Progenitor cell of endocrine pancreas (in vitro differentiated cells): ENCODE measurements around the gene FALEC. TPM values are rescaled to one million over a fixed set of nuclear protein-coding genes. Genes with fewer than 3 reads are reported as not detected.

ENCODE experiments used
- DNase-seq: peaks from one replicate; pipeline ENCODE4 v3.0.0; 2021; ENCODE audit warnings: low spot score; ENCODE audit not compliant: unreplicated experiment
- H3K27ac Mint-ChIP-seq: 2 replicates; pipeline ENCODE4 v1.8.0; 2021; ENCODE audit warnings: mild to moderate bottlenecking, moderate library complexity, mixed read lengths
- H3K27me3 Mint-ChIP-seq: 2 replicates; pipeline ENCODE4 v1.8.0; 2021; ENCODE audit warnings: mixed read lengths
- H3K36me3 Mint-ChIP-seq: 2 replicates; pipeline ENCODE4 v1.8.0; 2022; ENCODE audit warnings: mixed read lengths; ENCODE audit not compliant: insufficient read depth
- H3K4me1 Mint-ChIP-seq: 2 replicates; pipeline ENCODE4 v1.8.0; 2021; ENCODE audit warnings: low read depth, mixed read lengths
- H3K4me3 Mint-ChIP-seq: 2 replicates; pipeline ENCODE4 v1.8.0; 2021; ENCODE audit warnings: low read depth, mild to moderate bottlenecking, moderate library complexity, mixed read lengths
- H3K9me3 Mint-ChIP-seq: 2 replicates; pipeline ENCODE4 v1.8.0; 2021; ENCODE audit warnings: low read depth, mixed read lengths
- total RNA-seq: library from RNA; stranded (reverse); gene quantifications from 2 replicates; pipeline ENCODE4 v1.2.1, GENCODE V29; 2021
- TF ChIP-seq, protein P1 (sequence below): fragments of 200-600 bp; sonication (generic); IDR thresholded peaks from one replicate; pipeline ENCODE4 v1.5.0; 2021; ENCODE audit warnings: antibody characterized with exemption, mild to moderate bottlenecking; ENCODE audit not compliant: unreplicated experiment

FALEC gene
- total RNA-seq, 1 donor from 2014 or later = 0.57 TPM

DNA sequence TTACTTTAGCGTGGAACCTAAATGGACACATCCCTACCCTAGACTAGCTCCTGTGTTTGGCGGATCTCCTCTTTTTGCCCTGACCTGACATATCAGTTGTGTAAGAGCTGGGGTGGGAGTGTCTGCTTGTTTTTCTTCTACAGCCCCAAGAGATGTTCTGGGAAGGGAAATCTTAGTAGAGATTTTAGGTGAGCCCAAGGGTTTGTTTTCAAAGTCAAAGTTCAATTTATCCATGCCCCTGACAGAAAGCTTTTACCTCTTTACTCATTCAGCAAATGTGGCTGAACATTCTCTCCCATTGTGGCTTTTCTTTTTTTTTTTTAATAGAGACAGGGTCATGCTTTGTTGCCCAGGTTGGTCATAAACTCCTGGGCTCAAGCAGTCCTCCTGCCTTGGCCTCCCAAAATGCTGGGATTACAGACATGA is 35.6 kb upstream of the FALEC start:
- H3K36me3 Mint-ChIP-seq = no peaks in the 10 kb centered on the region
- DNase-seq = no peak
- no peak overlapping the region for H3K27ac Mint-ChIP-seq
- H3K4me1 Mint-ChIP-seq = peaks cover 14% of the 10 kb centered on the region
- TF ChIP-seq, protein P1, sequence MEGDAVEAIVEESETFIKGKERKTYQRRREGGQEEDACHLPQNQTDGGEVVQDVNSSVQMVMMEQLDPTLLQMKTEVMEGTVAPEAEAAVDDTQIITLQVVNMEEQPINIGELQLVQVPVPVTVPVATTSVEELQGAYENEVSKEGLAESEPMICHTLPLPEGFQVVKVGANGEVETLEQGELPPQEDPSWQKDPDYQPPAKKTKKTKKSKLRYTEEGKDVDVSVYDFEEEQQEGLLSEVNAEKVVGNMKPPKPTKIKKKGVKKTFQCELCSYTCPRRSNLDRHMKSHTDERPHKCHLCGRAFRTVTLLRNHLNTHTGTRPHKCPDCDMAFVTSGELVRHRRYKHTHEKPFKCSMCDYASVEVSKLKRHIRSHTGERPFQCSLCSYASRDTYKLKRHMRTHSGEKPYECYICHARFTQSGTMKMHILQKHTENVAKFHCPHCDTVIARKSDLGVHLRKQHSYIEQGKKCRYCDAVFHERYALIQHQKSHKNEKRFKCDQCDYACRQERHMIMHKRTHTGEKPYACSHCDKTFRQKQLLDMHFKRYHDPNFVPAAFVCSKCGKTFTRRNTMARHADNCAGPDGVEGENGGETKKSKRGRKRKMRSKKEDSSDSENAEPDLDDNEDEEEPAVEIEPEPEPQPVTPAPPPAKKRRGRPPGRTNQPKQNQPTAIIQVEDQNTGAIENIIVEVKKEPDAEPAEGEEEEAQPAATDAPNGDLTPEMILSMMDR = no peak
- H3K4me3 Mint-ChIP-seq = no peak overlapping the region
- no peaks in the 10 kb centered on the region for H3K9me3 Mint-ChIP-seq
- peaks cover 2% of the 10 kb centered on the region for H3K27me3 Mint-ChIP-seq

DNA sequence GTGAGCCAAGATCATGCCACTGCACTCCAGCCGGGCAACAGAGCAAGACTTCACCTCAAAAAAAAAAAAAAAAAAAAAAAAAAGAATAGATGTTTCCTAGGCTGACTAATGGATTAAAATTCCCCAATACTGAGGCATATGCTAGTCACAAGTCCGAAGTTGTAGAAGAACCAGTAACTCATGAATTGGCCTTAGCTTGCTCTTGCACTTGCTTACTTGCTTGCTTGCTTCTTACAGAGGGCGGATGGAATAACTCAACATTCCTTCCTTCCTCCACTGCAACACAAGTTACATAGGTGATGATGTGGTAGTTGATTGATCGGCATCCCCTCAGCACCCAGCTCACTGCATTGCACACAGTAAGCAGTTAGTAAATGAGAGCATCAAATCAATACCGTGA is 31.1 kb upstream of the FALEC start:
- Mint-ChIP-seq H3K27me3 (peaks cover 4% of the 10 kb centered on the region), H3K36me3 (peaks cover 2% of the 10 kb centered on the region), H3K4me3 (no peak overlapping the region), H3K27ac (no peak overlapping the region), H3K9me3 (no peaks in the 10 kb centered on the region), H3K4me1 (peaks cover 12% of the 10 kb centered on the region)
- TF ChIP-seq, protein P1 = no peak
- no peak for DNase-seq

DNA sequence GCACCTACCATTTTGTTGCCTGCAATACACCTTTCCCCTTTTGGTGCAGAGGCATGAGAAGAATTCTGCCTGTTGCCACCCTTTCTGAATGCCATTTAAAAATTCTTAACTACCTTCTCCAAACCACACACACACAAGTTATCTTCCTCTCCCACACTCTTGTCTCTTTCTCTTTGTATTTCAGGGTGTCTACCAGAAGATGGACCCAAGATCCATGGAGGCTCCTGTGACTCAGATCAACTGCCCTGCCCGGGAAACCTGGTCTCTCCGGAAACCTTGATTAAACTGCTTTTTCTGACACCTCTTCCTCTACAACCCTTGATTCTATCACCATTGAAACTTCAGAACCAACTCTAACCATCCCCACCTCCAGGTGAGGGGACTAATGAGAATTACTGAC is 30.7 kb upstream of the FALEC start:
- Mint-ChIP-seq H3K27me3 (peaks cover 4% of the 10 kb centered on the region), H3K4me3 (no peak overlapping the region), H3K36me3 (peaks cover 2% of the 10 kb centered on the region), H3K27ac (peak overlapping the region; percentile 43), H3K9me3 (no peaks in the 10 kb centered on the region), H3K4me1 (peaks cover 11% of the 10 kb centered on the region)
- TF ChIP-seq, protein P1 = no peak
- no peak for DNase-seq

DNA sequence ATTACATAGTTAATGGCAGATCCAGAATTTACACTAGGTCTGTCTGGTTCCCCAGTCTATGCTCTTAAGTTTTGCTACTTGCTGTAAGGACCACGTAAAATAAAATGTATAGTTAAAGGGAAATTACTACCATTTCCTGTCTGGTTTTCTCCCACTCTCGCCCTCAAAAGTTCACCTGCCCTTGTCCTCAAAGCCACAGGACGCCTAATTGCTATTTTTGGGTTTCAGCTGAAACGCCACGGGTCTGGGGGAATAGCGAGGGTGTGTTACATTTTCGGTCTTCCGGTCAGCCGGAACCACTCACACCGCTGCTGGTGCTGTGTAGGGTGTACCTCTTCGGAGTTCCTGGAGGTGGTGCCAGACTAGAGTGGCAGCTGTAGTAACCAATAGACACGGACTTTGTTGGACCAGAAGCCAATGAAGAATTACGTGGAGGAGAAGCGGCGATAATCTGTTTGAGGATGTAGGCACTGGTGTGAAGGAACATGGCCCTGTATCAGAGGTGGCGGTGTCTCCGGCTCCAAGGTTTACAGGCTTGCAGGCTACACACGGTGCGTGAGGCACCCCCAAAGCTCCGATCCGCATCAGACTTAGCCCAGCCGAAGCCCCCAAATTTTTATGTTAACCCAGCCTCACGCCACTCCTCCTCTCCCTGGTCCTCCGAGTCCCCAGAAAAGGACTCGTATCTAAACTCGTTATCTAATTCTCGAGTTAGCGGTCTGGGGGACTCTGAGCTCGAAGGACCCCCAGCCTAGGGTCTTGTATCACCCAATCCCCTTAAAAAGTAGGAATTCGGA is 28.4 kb upstream of the FALEC start, which contains the start of gene TARS2:
Gene TARS2 (plus strand): TSS at position 454 of the 797 bp plus-strand sequence. CDS start 32 bp downstream, at position 486.
- H3K4me1 Mint-ChIP-seq = peaks cover 8% of the 10 kb centered on the region
- H3K27ac Mint-ChIP-seq = peak within 1 kb of the TSS; percentile 93
- no peaks in the 10 kb centered on the region for H3K9me3 Mint-ChIP-seq
- H3K4me3 Mint-ChIP-seq = peak within 1 kb of the TSS; percentile 90
- peaks cover 4% of the 10 kb centered on the region for H3K27me3 Mint-ChIP-seq
- peaks cover 11% of the 10 kb centered on the region for H3K36me3 Mint-ChIP-seq
- DNase-seq = peak; percentile 92
- TF ChIP-seq, protein P1 = peak; percentile 18

DNA sequence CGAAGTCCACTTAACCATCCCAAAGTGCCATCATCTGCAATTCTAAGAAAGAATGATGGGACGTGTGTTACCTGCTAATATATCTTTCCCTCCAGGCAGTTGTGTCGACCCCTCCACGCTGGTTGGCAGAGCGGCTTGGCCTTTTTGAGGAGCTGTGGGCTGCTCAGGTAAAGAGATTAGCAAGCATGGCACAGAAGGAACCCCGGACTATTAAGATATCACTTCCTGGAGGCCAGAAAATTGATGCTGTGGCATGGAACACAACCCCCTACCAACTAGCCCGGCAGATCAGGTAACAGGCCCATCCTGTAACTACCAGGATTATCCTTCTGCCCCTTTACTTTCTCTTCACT is 27.8 kb upstream of the FALEC start:
- TF ChIP-seq, protein P1 = no peak
- peak overlapping the region; percentile 93 for H3K27ac Mint-ChIP-seq
- H3K36me3 Mint-ChIP-seq = peaks cover 12% of the 10 kb centered on the region
- no peak for DNase-seq
- H3K4me3 Mint-ChIP-seq = peak overlapping the region; percentile 90
- H3K4me1 Mint-ChIP-seq = peaks cover 8% of the 10 kb centered on the region
- H3K9me3 Mint-ChIP-seq = no peaks in the 10 kb centered on the region
- H3K27me3 Mint-ChIP-seq = peaks cover 4% of the 10 kb centered on the region
